GM13976 (cell line): Measurements from ENCODE around the gene ABCC1.

Source experiments
- DNase-seq: peaks from one replicate; pipeline ENCODE4 v3.0.0; 2012; ENCODE audit warnings: low spot score
- in situ Hi-C: fragments of 300-500 bp; cut with MboI; formaldehyde crosslinking; loops from one replicate; pipeline ENCODE4 v1.12.0; 2022; ENCODE audit warnings: low sequenced_read_pairs, mixed read lengths, inconsistent platforms; ENCODE audit not compliant: unreplicated experiment
- TF ChIP-seq, protein P1 (sequence below): IDR thresholded peaks from 2 replicates; pipeline ENCODE4 v1.5.1; 2012; ENCODE audit warnings: borderline replicate concordance, mild to moderate bottlenecking; ENCODE audit not compliant: insufficient read depth; ENCODE audit errors: extremely low read depth, missing control alignments, control extremely low read depth

ABCC1 gene

DNA sequence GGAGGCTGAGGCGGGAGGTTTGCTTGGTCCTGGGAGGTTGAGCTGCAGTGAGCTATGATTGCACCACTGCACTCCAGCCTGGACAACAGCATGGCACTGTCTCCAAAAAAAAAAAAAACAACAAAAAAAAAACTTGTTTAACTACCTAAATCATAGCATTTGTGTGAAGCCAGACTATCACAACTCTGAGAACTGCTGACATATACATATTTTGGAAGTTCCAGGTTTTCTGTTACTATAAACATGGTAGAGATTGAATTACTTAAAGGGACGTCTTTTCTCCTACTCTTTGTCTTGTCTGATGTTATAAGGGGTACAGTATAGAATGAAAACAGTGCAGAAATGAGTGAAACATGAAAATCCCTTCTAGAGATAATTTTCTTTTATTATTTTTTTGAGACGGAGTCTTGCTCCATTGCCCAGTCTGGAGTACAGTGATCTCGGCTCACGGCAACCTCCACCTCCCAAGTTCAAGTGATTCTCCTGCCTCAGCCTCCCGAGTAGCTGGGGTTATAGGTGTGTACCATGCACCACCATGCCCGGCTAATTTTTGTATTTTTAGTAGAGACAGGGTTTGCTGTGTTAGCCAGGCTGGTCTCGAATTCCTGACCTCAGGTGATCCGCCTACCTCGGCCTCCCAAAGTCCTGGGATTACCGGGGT is 18.4 kb downstream of the ABCC1 start:
- TF ChIP-seq, protein P1, sequence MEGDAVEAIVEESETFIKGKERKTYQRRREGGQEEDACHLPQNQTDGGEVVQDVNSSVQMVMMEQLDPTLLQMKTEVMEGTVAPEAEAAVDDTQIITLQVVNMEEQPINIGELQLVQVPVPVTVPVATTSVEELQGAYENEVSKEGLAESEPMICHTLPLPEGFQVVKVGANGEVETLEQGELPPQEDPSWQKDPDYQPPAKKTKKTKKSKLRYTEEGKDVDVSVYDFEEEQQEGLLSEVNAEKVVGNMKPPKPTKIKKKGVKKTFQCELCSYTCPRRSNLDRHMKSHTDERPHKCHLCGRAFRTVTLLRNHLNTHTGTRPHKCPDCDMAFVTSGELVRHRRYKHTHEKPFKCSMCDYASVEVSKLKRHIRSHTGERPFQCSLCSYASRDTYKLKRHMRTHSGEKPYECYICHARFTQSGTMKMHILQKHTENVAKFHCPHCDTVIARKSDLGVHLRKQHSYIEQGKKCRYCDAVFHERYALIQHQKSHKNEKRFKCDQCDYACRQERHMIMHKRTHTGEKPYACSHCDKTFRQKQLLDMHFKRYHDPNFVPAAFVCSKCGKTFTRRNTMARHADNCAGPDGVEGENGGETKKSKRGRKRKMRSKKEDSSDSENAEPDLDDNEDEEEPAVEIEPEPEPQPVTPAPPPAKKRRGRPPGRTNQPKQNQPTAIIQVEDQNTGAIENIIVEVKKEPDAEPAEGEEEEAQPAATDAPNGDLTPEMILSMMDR, result no peak
- DNase-seq, result no peak
- in situ Hi-C loops, result no loop called here

DNA sequence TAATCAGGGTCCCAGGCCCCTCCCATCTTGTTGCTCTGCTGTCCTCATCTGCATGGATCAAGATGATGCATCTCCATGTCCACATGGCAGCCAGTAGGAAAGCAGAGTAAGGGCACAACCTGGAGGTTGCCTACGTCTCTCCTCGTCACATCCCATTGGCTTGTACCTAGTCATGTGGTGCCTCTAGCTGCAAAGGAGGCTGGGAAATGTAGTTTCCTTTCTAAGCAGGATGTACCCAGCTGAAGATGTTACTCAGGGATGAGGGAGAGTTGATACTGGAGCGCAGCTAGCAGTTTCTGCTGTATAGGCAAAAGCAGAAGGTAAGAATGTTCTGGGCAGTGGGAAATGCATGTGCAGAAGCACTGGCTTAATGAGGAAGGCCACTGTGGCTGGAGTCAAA is 20.8 kb downstream of the ABCC1 start:
- in situ Hi-C loops, result no loop called here
- TF ChIP-seq, protein P1, result no peak
- no peak for DNase-seq

DNA sequence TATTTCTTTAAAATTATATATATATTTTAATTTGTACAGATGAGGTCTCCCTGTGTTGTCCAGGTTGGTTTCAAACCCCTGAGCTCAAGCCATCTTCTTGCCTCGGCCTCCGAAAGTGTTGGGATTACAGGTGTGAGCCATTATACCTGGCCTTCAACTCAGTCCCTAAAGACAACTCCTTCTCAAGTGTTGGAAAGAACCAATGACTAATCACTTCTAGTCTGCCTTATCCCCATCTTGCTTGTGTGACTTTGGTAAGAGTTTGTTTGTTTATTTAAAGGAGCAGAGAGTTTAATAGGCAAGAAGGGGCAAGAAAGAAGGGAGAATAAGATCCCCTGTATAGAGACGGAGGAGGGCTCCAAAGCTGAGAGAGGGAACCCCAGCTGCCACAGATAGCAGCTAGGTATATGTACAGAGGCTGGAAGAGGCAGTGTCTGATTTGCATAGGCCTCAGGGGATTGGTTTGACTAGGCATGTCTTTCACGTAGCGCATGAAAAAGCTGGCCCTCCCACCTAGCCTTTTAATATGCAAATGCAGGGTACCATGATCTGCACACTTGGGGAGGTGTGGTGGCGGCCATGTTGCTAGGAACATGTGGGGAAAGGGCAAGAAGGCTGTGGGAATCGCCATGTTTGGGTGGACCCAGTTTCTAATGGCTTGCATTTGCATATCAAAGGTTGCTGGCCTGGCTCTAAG is 21.5 kb downstream of the ABCC1 start:
- no peak for DNase-seq
- TF ChIP-seq, protein P1, result no peak
- in situ Hi-C loops, result no loop called here

DNA sequence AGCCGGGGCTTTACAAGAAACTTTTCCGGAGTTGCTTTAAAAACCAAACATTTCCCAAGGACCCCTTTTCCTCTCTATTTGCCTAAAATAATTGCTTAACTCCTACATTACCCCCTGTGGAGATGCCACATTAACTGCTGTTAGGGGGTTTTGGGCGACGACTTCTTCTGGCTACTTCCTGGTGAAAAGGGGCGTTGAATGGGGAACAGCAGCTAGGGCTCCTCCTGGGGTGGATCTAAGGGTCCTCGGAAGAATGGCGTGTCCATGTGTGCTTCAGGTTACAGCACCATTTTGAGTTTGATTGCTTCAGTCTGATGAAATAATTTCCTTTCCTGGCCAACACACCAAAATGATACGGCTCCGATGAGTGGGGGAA is 22.0 kb downstream of the ABCC1 start:
- in situ Hi-C loops, result no loop called here
- TF ChIP-seq, protein P1, result no peak
- no peak for DNase-seq

DNA sequence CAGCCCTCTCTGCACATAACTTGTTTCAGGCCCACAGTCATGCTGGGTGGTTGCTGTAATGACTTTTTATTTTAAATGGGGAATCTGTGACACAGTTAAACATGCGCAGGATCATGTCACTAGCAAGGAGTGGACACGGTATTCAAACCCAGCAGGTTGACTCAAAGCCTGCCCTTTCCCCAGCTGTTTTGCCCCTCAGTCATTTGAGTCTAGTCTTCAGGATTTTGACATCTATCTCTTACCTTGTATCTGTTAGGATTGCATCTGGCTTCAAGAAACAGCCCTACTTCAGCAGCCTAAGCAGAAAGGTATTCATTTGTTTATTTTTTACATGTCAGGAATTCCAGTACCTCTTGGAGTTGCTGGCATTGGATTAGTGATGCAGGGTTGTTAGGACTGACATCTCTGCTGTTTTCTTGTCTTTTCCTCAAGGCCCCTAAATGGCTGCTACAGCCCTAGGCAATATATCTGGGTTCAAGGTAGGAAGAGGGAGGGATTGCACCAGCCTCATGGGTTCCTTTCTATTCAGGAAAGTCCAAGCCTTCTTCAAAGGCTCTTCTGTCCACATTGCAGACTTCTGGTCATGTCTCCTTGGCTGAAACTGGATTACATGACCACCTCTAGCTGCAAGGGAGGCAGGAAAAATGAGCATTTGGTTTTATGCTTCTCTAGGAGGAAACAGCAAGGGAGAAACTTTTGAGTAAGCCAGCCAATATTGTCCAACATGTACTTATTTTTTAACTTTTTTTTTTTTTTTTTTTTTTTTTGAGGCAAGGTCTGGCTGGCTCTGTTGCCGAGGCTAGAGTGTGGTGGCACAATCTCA is 22.8 kb downstream of the ABCC1 start:
- TF ChIP-seq, protein P1, result no peak
- no peak for DNase-seq
- in situ Hi-C loops, result no loop called here

DNA sequence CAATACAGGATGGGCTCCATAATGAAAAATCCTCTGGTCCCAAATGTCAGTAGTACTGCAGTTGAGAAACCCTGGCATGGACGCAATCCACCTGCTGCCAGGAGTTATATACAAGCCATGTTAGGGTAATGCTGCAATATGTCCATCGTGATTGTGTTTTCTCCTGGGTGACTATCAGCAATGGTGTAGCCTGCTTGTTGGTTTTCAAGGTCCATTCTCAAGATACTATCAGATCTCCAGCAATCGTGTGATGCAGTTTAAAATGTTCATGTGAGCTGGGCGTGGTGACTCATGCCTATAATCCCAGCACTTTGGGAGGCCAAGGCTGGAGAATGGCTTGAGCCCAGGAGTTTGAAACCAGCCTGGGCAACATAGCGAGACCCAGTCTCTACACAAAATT is 24.0 kb downstream of the ABCC1 start:
- in situ Hi-C loops, result no loop called here
- TF ChIP-seq, protein P1, result no peak
- no peak for DNase-seq
